Neural crest cell (in vitro differentiated cells): ENCODE results near the gene RAP1A. TPM values are rescaled to one million over a fixed set of nuclear protein-coding genes. Genes with fewer than 3 reads are reported as not detected.
A peak's percentile ranks its signal among the peaks of the same experiment; 100 is the strongest.

ENCODE experiments used
- DNase-seq: peaks from one replicate; pipeline ENCODE4 v3.0.0; 2021; ENCODE audit warnings: low read depth, mixed read lengths, low spot score
- H3K27ac Mint-ChIP-seq: one replicate; pipeline ENCODE4 v1.8.0; 2021; ENCODE audit warnings: mild to moderate bottlenecking, mixed read lengths; ENCODE audit not compliant: unreplicated experiment
- H3K27me3 Mint-ChIP-seq: 2 replicates; pipeline ENCODE4 v1.8.0; 2021; ENCODE audit warnings: low read depth, mild to moderate bottlenecking, mixed read lengths
- H3K36me3 Mint-ChIP-seq: 2 replicates; pipeline ENCODE4 v1.8.0; 2021; ENCODE audit warnings: low read depth, mild to moderate bottlenecking, mixed read lengths
- H3K4me1 Mint-ChIP-seq: 2 replicates; pipeline ENCODE4 v1.8.0; 2021; ENCODE audit warnings: mixed read lengths
- H3K4me3 Mint-ChIP-seq: one replicate; pipeline ENCODE4 v1.8.0; 2021; ENCODE audit warnings: mild to moderate bottlenecking, mixed read lengths
- H3K9me3 Mint-ChIP-seq: 2 replicates; pipeline ENCODE4 v1.8.0; 2021; ENCODE audit warnings: mixed read lengths
- total RNA-seq: library from RNA; stranded (reverse); gene quantifications from 2 replicates; pipeline ENCODE4 v1.2.1, GENCODE V29; 2021
- TF ChIP-seq, protein P1 (sequence below): fragments of 200-600 bp; sonication (generic); conservative IDR thresholded peaks from 2 replicates; pipeline ENCODE4 v1.5.0; 2021; ENCODE audit warnings: antibody characterized with exemption, mild to moderate bottlenecking

RAP1A gene
- total RNA-seq, 1 donor from 2014 or later, result 32.5 TPM

DNA sequence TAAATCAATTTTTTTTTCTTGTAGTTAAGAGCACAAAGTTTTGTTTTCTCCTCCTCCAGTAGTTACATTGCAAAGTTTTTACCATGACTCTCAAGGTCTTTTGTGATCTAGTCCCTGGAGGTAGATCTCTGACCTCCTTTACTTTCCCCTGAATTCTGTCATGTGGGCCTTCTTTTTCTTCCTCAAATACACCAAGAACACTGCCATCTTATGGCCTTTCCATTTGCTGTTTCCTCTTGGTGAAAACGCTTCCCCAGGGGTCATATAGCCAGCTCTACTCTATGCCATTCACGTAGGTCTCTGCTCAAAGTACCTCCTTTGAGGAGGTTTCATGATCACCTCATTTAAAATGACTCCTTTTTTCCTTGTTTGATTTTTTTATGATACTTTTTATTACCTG lies 138.8 kb downstream of the RAP1A start:
- no peaks in the 10 kb centered on the region for H3K9me3 Mint-ChIP-seq
- peaks cover 2% of the 10 kb centered on the region for H3K36me3 Mint-ChIP-seq
- H3K27me3 Mint-ChIP-seq, result no peaks in the 10 kb centered on the region
- no peak for DNase-seq
- H3K27ac Mint-ChIP-seq, result no peak overlapping the region
- H3K4me3 Mint-ChIP-seq, result peak overlapping the region; percentile 82
- TF ChIP-seq, protein P1, sequence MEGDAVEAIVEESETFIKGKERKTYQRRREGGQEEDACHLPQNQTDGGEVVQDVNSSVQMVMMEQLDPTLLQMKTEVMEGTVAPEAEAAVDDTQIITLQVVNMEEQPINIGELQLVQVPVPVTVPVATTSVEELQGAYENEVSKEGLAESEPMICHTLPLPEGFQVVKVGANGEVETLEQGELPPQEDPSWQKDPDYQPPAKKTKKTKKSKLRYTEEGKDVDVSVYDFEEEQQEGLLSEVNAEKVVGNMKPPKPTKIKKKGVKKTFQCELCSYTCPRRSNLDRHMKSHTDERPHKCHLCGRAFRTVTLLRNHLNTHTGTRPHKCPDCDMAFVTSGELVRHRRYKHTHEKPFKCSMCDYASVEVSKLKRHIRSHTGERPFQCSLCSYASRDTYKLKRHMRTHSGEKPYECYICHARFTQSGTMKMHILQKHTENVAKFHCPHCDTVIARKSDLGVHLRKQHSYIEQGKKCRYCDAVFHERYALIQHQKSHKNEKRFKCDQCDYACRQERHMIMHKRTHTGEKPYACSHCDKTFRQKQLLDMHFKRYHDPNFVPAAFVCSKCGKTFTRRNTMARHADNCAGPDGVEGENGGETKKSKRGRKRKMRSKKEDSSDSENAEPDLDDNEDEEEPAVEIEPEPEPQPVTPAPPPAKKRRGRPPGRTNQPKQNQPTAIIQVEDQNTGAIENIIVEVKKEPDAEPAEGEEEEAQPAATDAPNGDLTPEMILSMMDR, result no peak
- H3K4me1 Mint-ChIP-seq, result peaks cover 30% of the 10 kb centered on the region

DNA sequence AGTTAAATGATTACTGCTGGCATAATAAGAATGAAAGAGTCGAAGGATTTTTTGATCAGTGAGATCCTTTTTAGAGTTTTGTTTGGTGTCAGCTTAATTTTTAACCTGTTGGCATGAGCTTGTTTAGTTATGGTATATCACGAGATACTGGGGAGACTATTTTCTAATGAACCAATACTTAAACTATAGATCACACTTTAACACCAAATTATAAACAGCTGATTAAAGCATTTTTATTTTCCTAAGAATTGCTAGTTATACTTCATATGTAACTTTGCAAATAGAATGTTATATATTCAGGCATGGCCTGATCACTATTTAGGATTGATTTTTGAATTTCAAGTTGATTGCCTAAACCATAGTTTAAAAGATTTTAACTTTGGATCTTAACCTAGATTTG lies 142.1 kb downstream of the RAP1A start:
- Mint-ChIP-seq H3K4me1 (peaks cover 14% of the 10 kb centered on the region), H3K27me3 (no peaks in the 10 kb centered on the region), H3K4me3 (no peak overlapping the region), H3K36me3 (peaks cover 5% of the 10 kb centered on the region), H3K9me3 (no peaks in the 10 kb centered on the region), H3K27ac (no peak overlapping the region)
- no peak for DNase-seq
- TF ChIP-seq, protein P1, result no peak

GRCh38 chr1:111762332-111762731 lies 142.7 kb downstream of the RAP1A start:
- TF ChIP-seq, protein P1, result no peak
- no peak for DNase-seq
- no peaks in the 10 kb centered on the region for H3K27me3 Mint-ChIP-seq
- no peak overlapping the region for H3K4me3 Mint-ChIP-seq
- peaks cover 8% of the 10 kb centered on the region for H3K4me1 Mint-ChIP-seq
- no peaks in the 10 kb centered on the region for H3K9me3 Mint-ChIP-seq
- H3K36me3 Mint-ChIP-seq, result peaks cover 5% of the 10 kb centered on the region
- no peak overlapping the region for H3K27ac Mint-ChIP-seq

Other genes with a start within 250 kb of the RAP1A start
- 1.0 and 1.3 TPM in 2 replicates for gene OVGP1, start 192.1 kb upstream of the RAP1A start, total RNA-seq
- gene WDR77, start 170.5 kb upstream of the RAP1A start, total RNA-seq, result 54.6 and 58.7 TPM in 2 replicates
- gene ATP5PB, start 170.3 kb upstream of the RAP1A start, total RNA-seq, result 240 and 253 TPM in 2 replicates
- 0.61 and 0.96 TPM in 2 replicates for gene C1orf162, start 145.8 kb upstream of the RAP1A start, total RNA-seq
- not detected in 2 replicates for gene ADORA3, start 116.2 kb upstream of the RAP1A start, total RNA-seq
- not detected in 2 replicates for gene TMIGD3, start 116.2 kb upstream of the RAP1A start, total RNA-seq
- gene INKA2, start 119.6 kb downstream of the RAP1A start, total RNA-seq, result 2.7 and 3.5 TPM in 2 replicates
- gene DDX20, start 136.1 kb downstream of the RAP1A start, total RNA-seq, result 25.7 and 26.7 TPM in 2 replicates